ENCODE measurements around the gene GJD3. TPM values are rescaled to one million over a fixed set of nuclear protein-coding genes. Genes with fewer than 3 reads are reported as not detected.
A peak's percentile ranks its signal among the peaks of the same experiment; 100 is the strongest.

Gene GJD3
- total RNA-seq, 1 experiment from 2014 or later: not detected

- DNase-seq (ENCODE audit: low read depth): no peak
- in situ Hi-C loops (cut with HindIII; ENCODE audit: low pct_unique_long_range_greater_than_20kb, low sequenced_read_pairs): no loop called here
These were observed 34.4 kb downstream of the GJD3 start for GRCh38 chr17:40329839-40330794.

- in situ Hi-C loops (cut with HindIII; ENCODE audit: low pct_unique_long_range_greater_than_20kb, low sequenced_read_pairs): no loop called here
- DNase-seq (ENCODE audit: low read depth): no peak
These were observed 36.2 kb downstream of the GJD3 start for GRCh38 chr17:40328386-40328766.

GRCh38 chr17:40327735-40328385 is 36.7 kb downstream of the GJD3 start:
- DNase-seq (ENCODE audit: low read depth): no peak
- in situ Hi-C loops (cut with HindIII; ENCODE audit: low pct_unique_long_range_greater_than_20kb, low sequenced_read_pairs): no loop called here

GRCh38 chr17:40327244-40327729 is 37.2 kb downstream of the GJD3 start:
- in situ Hi-C loops (cut with HindIII; ENCODE audit: low pct_unique_long_range_greater_than_20kb, low sequenced_read_pairs): no loop called here
- no peak for DNase-seq (ENCODE audit: low read depth)

- in situ Hi-C loops (cut with HindIII; ENCODE audit: low pct_unique_long_range_greater_than_20kb, low sequenced_read_pairs): no loop called here
- no peak for DNase-seq (ENCODE audit: low read depth)
These were observed 37.7 kb downstream of the GJD3 start for GRCh38 chr17:40326832-40327199.

GRCh38 chr17:40326014-40326831 is 38.3 kb downstream of the GJD3 start:
- no peak for DNase-seq (ENCODE audit: low read depth)
- in situ Hi-C loops (cut with HindIII; ENCODE audit: low pct_unique_long_range_greater_than_20kb, low sequenced_read_pairs): no loop called here

GRCh38 chr17:40325156-40326013 is 39.2 kb downstream of the GJD3 start:
- in situ Hi-C loops (cut with HindIII; ENCODE audit: low pct_unique_long_range_greater_than_20kb, low sequenced_read_pairs): no loop called here
- DNase-seq (ENCODE audit: low read depth): no peak

- no peak for DNase-seq (ENCODE audit: low read depth)
- in situ Hi-C loops (cut with HindIII; ENCODE audit: low pct_unique_long_range_greater_than_20kb, low sequenced_read_pairs): no loop called here
These were observed 40.9 kb downstream of the GJD3 start for GRCh38 chr17:40323391-40324381.

- peak; percentile 72 for DNase-seq (ENCODE audit: low read depth)
- in situ Hi-C loops (cut with HindIII; ENCODE audit: low pct_unique_long_range_greater_than_20kb, low sequenced_read_pairs): no loop called here
These were observed 41.9 kb downstream of the GJD3 start for GRCh38 chr17:40322358-40323315.

GRCh38 chr17:40321961-40322357 is 42.6 kb downstream of the GJD3 start:
- no peak for DNase-seq (ENCODE audit: low read depth)
- in situ Hi-C loops (cut with HindIII; ENCODE audit: low pct_unique_long_range_greater_than_20kb, low sequenced_read_pairs): no loop called here

- DNase-seq (ENCODE audit: low read depth): no peak
- in situ Hi-C loops (cut with HindIII; ENCODE audit: low pct_unique_long_range_greater_than_20kb, low sequenced_read_pairs): no loop called here
These were observed 43.0 kb downstream of the GJD3 start for GRCh38 chr17:40321524-40321929.

GRCh38 chr17:40320756-40321523 is 43.6 kb downstream of the GJD3 start:
- DNase-seq (ENCODE audit: low read depth): no peak
- in situ Hi-C loops (cut with HindIII; ENCODE audit: low pct_unique_long_range_greater_than_20kb, low sequenced_read_pairs): no loop called here

- no peak for DNase-seq (ENCODE audit: low read depth)
- in situ Hi-C loops (cut with HindIII; ENCODE audit: low pct_unique_long_range_greater_than_20kb, low sequenced_read_pairs): no loop called here
These were observed 44.6 kb downstream of the GJD3 start for GRCh38 chr17:40319651-40320540.

- in situ Hi-C loops (cut with HindIII; ENCODE audit: low pct_unique_long_range_greater_than_20kb, low sequenced_read_pairs): no loop called here
- DNase-seq (ENCODE audit: low read depth): no peak
These were observed 45.6 kb downstream of the GJD3 start for GRCh38 chr17:40318830-40319391.

Data from Caki2 (cell line).